NB4 (cell line): Measurements from ENCODE around the gene RILP.
"Not testable (repeated sequence)": the region's sequence is repeated elsewhere in the genome, so short reads cannot be mapped to it uniquely, and the experiment has no call there.

Experiments used
- DNase-seq: peaks from one replicate; pipeline ENCODE4 v3.0.0; 2010; ENCODE audit warnings: low read depth
- H3K4me3 ChIP-seq: one replicate; pipeline ENCODE4 v1.5.1; 2011; ENCODE audit warnings: mild to moderate bottlenecking, low read depth, low read length, moderate library complexity
- CTCF ChIP-seq: IDR thresholded peaks from one replicate; pipeline ENCODE4 v1.5.1; 2012; ENCODE audit warnings: low read depth, low read length
- MAX ChIP-seq: IDR thresholded peaks from 2 replicates; pipeline ENCODE4 v1.6.1; 2011; ENCODE audit warnings: low read depth, low read length
- MYC ChIP-seq: IDR thresholded peaks from 2 replicates; pipeline ENCODE4 v1.6.1; 2011; ENCODE audit warnings: low read depth, low read length
- POLR2A ChIP-seq: IDR thresholded peaks from 2 replicates; pipeline ENCODE4 v1.6.1; 2011; ENCODE audit warnings: mild to moderate bottlenecking; ENCODE audit not compliant: insufficient read length; ENCODE audit errors: extremely low read depth

RILP gene

GRCh38 chr17:1658100-1658499, 8.4 kb upstream of the RILP start:
- no peak overlapping the region for H3K4me3 ChIP-seq
- no peak for DNase-seq
- TF ChIP-seq MYC (no peak), POLR2A (no peak), CTCF (no peak), MAX (no peak)

GRCh38 chr17:1653735-1654134, 4.1 kb upstream of the RILP start:
- no peak overlapping the region for H3K4me3 ChIP-seq
- TF ChIP-seq CTCF (no peak), POLR2A (no peak), MAX (no peak), MYC (no peak)
- DNase-seq = no peak

GRCh38 chr17:1652794-1653193, 3.1 kb upstream of the RILP start:
- H3K4me3 ChIP-seq, DNase-seq: not testable (repeated sequence)

- no peak overlapping the region for H3K4me3 ChIP-seq
- no peak for DNase-seq
- TF ChIP-seq MAX (no peak), MYC (no peak), CTCF (no peak), POLR2A (no peak)
Measured at GRCh38 chr17:1651559-1651844, 1.8 kb upstream of the RILP start.

GRCh38 chr17:1650731-1651558, 1.3 kb upstream of the RILP start:
- no peak overlapping the region for H3K4me3 ChIP-seq
- no peak for DNase-seq
- TF ChIP-seq POLR2A (no peak), MYC (no peak), MAX (no peak), CTCF (no peak)

GRCh38 chr17:1648963-1649843, 463 bp downstream of the RILP start:
- peak; percentile 88 for DNase-seq
- H3K4me3 ChIP-seq = peak overlapping the region; percentile 43
- TF ChIP-seq CTCF = peak; percentile 62
- no peak for TF ChIP-seq POLR2A
- TF ChIP-seq MAX = no peak
- TF ChIP-seq MYC = peak; percentile 61; the same call in 1 of the 2 replicates
